CD14-positive monocyte (primary cell): ENCODE results near the gene USP9Y. TPM values are rescaled to one million over a fixed set of nuclear protein-coding genes. Genes with fewer than 3 reads are reported as not detected.

ENCODE experiments used
- DNase-seq, 3 donors: peaks; one replicate each; pipeline ENCODE4 v3.0.0-alpha.2; 2011 to 2022
- H2AFZ ChIP-seq: 2 replicates; pipeline ENCODE4 v1.6.0; 2012; ENCODE audit warnings: mild to moderate bottlenecking, low read depth, low read length, inconsistent platforms; ENCODE audit not compliant: insufficient read depth, poor library complexity, severe bottlenecking
- H3K27ac ChIP-seq, 2 donors: 1 replicate in 1 of 2; 2 replicates in 1 of 2; pipeline ENCODE4 v1.5.1; 2012 to 2013; ENCODE audit warnings: low read length in 2 of 2, control low read depth in 1 of 2, inconsistent platforms in 1 of 2, low read depth in 1 of 2, mild to moderate bottlenecking in 1 of 2
- H3K27me3 ChIP-seq, 2 donors: one replicate each; pipeline versions ENCODE4 v1.6.0 to v1.6.1; 2011 to 2013; ENCODE audit warnings: low read length in 2 of 2; ENCODE audit not compliant: control insufficient read depth in 2 of 2, insufficient read depth in 2 of 2
- H3K36me3 ChIP-seq, 2 donors: replicated peaks in 1 of 2; 1 replicate in 1 of 2; 2 replicates in 1 of 2; pipeline versions ENCODE4 v1.5.1 to v1.6.1; 2012 to 2013; ENCODE audit warnings: low read length in 2 of 2, control low read depth in 1 of 2, inconsistent platforms in 1 of 2, mild to moderate bottlenecking in 1 of 2; ENCODE audit not compliant: insufficient read depth in 2 of 2, control insufficient read depth in 1 of 2
- H3K4me1 ChIP-seq, 2 donors: 1 replicate in 1 of 2; 2 replicates in 1 of 2; pipeline versions ENCODE4 v1.5.1 to v1.6.1; 2012 to 2013; ENCODE audit warnings: low read length in 2 of 2, control low read depth in 1 of 2, inconsistent platforms in 1 of 2, mild to moderate bottlenecking in 1 of 2, moderate library complexity in 1 of 2; ENCODE audit not compliant: insufficient read depth in 2 of 2, control insufficient read depth in 1 of 2
- H3K4me2 ChIP-seq: replicated peaks from 2 replicates; pipeline ENCODE3; 2012; ENCODE audit warnings: low read length, moderate library complexity, mild to moderate bottlenecking; ENCODE audit not compliant: poor library complexity, severe bottlenecking; ENCODE audit errors: extremely low read depth
- H3K4me3 ChIP-seq, 3 experiments: fragments of 200-600 bp in 1 of 3; sonication (generic) in 1 of 3; replicated peaks in 1 of 3; 1 replicate in 2 of 3; 2 replicates in 1 of 3; pipeline ENCODE4 v1.5.1; 2011 to 2013; ENCODE audit warnings: low read length in 3 of 3, mild to moderate bottlenecking in 3 of 3, control low read depth in 2 of 3, low read depth in 2 of 3, inconsistent platforms in 1 of 3, moderate library complexity in 1 of 3
- H3K79me2 ChIP-seq: 2 replicates; pipeline ENCODE4 v1.6.0; 2012; ENCODE audit warnings: mild to moderate bottlenecking, control low read depth, inconsistent platforms, low read length, moderate library complexity; ENCODE audit not compliant: insufficient read depth
- H3K9ac ChIP-seq: 2 replicates; pipeline ENCODE4 v1.6.0; 2017; ENCODE audit warnings: low read length, mild to moderate bottlenecking; ENCODE audit not compliant: insufficient read depth, poor library complexity, severe bottlenecking
- H3K9me3 ChIP-seq, 2 donors: replicated peaks in 1 of 2; 1 replicate in 1 of 2; 2 replicates in 1 of 2; pipeline versions ENCODE4 v1.5.1 to v1.6.1; 2012 to 2013; ENCODE audit warnings: low read length in 2 of 2, control low read depth in 1 of 2; ENCODE audit not compliant: control insufficient read depth in 1 of 2, insufficient read depth in 1 of 2
- H4K20me1 ChIP-seq: 2 replicates; pipeline ENCODE4 v1.6.0; 2012; ENCODE audit warnings: mild to moderate bottlenecking, low read length, control low read depth, moderate library complexity; ENCODE audit not compliant: insufficient read depth
- H3K27ac Mint-ChIP-seq, 7 donors: one replicate each; pipeline ENCODE4 v1.8.0; 2020; ENCODE audit warnings: mild to moderate bottlenecking in 7 of 7, mixed read lengths in 7 of 7, moderate library complexity in 6 of 7, inconsistent platforms in 2 of 7
- H3K27me3 Mint-ChIP-seq, 3 donors: one replicate each; pipeline ENCODE4 v1.8.0; 2021 to 2022; ENCODE audit warnings: low read depth in 3 of 3, mild to moderate bottlenecking in 3 of 3, mixed read lengths in 3 of 3, moderate library complexity in 3 of 3, inconsistent platforms in 1 of 3
- H3K36me3 Mint-ChIP-seq, 2 donors: one replicate each; pipeline ENCODE4 v1.8.0; 2020; ENCODE audit warnings: mixed read lengths in 2 of 2, inconsistent platforms in 1 of 2, mild to moderate bottlenecking in 1 of 2
- H3K4me1 Mint-ChIP-seq: one replicate; pipeline ENCODE4 v1.8.0; 2020; ENCODE audit warnings: mild to moderate bottlenecking, mixed read lengths
- H3K4me3 Mint-ChIP-seq, 2 donors: one replicate each; pipeline ENCODE4 v1.8.0; 2020; ENCODE audit warnings: mild to moderate bottlenecking in 2 of 2, mixed read lengths in 2 of 2, moderate library complexity in 1 of 2
- H3K9me3 Mint-ChIP-seq, 7 donors: one replicate each; pipeline ENCODE4 v1.8.0; 2020 to 2022; ENCODE audit warnings: mixed read lengths in 7 of 7, mild to moderate bottlenecking in 6 of 7, moderate library complexity in 6 of 7, inconsistent platforms in 2 of 7
- CTCF ChIP-seq: fragments of 200-600 bp; IDR thresholded peaks from one replicate; pipeline ENCODE4 v1.8.0; 2022; ENCODE audit warnings: antibody characterized with exemption, mild to moderate bottlenecking
- WGBS: methylation state at CpG from one replicate; pipeline ENCODE4 v1.1.5; 2013; ENCODE audit warnings: missing lambda C conversion rate; ENCODE audit not compliant: insufficient coverage; 5-methylcytosine and 5-hydroxymethylcytosine counted together
- intact Hi-C, 2 donors: fragments of 100-400 bp; cut with micrococcal nuclease; formaldehyde crosslinking; loops; one replicate each; pipeline versions ENCODE4 v1.15.0 to v1.15.1; 2023
- polyA plus RNA-seq, 3 donors: library from polyadenylated mRNA; depleted of rRNA in 1 of 3; unstranded in 2 of 3; stranded (reverse) in 1 of 3; fragments of 300-500 nt in 2 of 3; fragments of >200 nt in 1 of 3; fragmentation: Illumina TruSeq in 2 of 3; gene quantifications; 1 replicate in 2 of 3; 2 replicates in 1 of 3; pipeline ENCODE4 v1.2.3, GENCODE V29; 2012 to 2021

The USP9Y gene
- polyA plus RNA-seq, 3 donors, result not detected

- Mint-ChIP-seq H3K4me1 (peaks cover 2% of the 10 kb centered on the region), H3K9me3 (no peaks in the 10 kb centered on the region)
Measured at GRCh38 chrY:12733625-12734024, 32.6 kb downstream of the USP9Y start.

GRCh38 chrY:12734051-12734450, 33.0 kb downstream of the USP9Y start:
- intact Hi-C loops, result no loop called here
- H3K27me3 Mint-ChIP-seq, result no peaks in the 10 kb centered on the region
- Histone ChIP-seq H3K9me3 (no peaks in the 10 kb centered on the region), H2AFZ (no peak overlapping the region), H3K4me2 (no peak overlapping the region), H3K79me2 (no peaks in the 10 kb centered on the region), H4K20me1 (no peaks in the 10 kb centered on the region), H3K27ac (no peak overlapping the region), H3K36me3 (no peaks in the 10 kb centered on the region), H3K27me3 (no peaks in the 10 kb centered on the region), H3K4me3 (no peak overlapping the region), H3K9ac (no peak overlapping the region), H3K4me1 (no peaks in the 10 kb centered on the region)
- no peaks in the 10 kb centered on the region for H3K9me3 Mint-ChIP-seq
- H3K4me3 Mint-ChIP-seq, result no peak overlapping the region
- no peak for TF ChIP-seq CTCF
- peaks cover 0 to 10% of the 10 kb centered on the region in 2 donors for H3K36me3 Mint-ChIP-seq
- no peak for DNase-seq
- 90% methylated on average over 2 of the region's 2 CpGs for WGBS
- H3K4me1 Mint-ChIP-seq, result peaks cover 2% of the 10 kb centered on the region
- no peak overlapping the region for H3K27ac Mint-ChIP-seq

More at GRCh38 chrY:12733625-12734024, 32.6 kb downstream of the USP9Y start:
- Histone ChIP-seq H3K27ac (no peak overlapping the region), H3K4me2 (no peak overlapping the region), H3K79me2 (no peaks in the 10 kb centered on the region), H3K4me3 (no peak overlapping the region), H3K4me1 (no peaks in the 10 kb centered on the region), H3K27me3 (no peaks in the 10 kb centered on the region), H3K9ac (no peak overlapping the region), H3K9me3 (no peaks in the 10 kb centered on the region), H2AFZ (no peak overlapping the region), H3K36me3 (no peaks in the 10 kb centered on the region), H4K20me1 (no peaks in the 10 kb centered on the region)
- intact Hi-C loops, result no loop called here
- no peak overlapping the region for H3K27ac Mint-ChIP-seq
- 80% methylated on average over 1 of the region's 3 CpGs for WGBS
- DNase-seq, result peak in 1 of 3 donors; percentile 1
- no peak for TF ChIP-seq CTCF
- H3K36me3 Mint-ChIP-seq, result peaks cover 0 to 10% of the 10 kb centered on the region in 2 donors
- H3K27me3 Mint-ChIP-seq, result no peaks in the 10 kb centered on the region
- H3K4me3 Mint-ChIP-seq, result no peak overlapping the region
